ENCODE data around the gene CHRNE.
"Not testable (repeated sequence)": the region's sequence is repeated elsewhere in the genome, so short reads cannot be mapped to it uniquely, and the experiment has no call there.

Gene CHRNE

DNA sequence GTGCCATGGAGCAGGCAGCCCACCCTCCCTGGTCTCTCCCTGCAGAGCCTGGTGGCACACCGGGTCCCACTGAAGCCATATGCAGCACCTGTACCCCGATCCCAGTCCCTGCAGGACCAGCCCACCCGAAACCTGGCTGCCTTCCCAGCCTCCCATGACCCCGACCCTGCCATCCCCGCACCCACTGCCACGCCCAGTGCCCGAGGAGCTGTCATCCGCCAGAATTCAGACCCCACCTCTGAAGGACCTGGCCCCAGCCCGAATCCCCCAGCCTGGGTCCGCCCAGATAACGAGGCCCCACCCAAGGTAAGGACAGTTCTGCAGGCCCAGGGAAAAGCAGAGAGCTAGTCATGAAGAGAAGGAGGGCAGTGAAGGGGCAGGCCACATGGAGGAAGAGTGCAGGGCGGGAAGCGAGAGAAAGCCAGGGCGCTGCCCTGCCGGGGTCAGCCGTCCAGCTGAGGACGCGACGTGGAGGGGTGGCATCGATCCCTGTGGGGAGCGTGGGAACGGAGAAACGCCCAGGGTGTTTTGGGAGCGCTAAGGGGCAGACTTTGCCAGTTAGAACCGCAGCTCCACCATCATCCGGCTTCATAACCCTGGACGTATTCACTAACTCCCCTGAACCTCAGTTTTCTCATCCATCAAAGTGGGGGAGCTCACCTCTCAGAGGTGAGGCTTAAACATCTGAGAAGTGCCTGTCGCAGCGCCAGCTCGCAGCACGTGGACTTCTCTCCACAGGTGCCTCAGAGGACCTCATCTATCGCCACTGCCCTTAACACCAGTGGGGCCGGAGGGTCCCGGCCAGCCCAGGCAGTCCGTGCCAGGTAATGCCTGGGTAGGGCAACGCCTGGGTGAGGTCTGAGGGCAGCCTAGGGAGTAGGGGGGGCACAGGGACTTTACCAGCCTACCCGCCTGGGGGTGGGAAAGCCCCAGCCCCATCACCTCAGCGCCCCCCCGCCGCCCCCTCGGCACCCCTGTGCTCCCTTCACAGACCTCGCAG is 11.2 kb downstream of the CHRNE start:
- no peak for DNase-seq (ENCODE audit: low read depth, low spot score)

DNA sequence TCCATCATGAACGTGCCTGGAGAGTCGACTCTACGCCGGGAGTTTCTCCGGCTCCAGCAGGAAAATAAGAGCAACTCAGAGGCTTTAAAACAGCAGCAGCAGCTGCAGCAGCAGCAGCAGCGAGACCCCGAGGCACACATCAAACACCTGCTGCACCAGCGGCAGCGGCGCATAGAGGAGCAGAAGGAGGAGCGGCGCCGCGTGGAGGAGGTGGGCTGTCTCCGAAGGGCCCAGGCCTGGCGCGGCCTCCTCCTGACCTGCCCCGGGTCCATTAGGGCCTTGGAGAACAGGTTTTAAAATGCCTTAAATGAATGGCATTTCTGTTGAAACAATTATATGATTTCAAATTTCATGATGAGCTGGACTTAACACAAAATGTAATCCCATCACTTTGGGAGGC is 15.3 kb downstream of the CHRNE start:
- no peak for DNase-seq (ENCODE audit: low read depth, low spot score)

DNA sequence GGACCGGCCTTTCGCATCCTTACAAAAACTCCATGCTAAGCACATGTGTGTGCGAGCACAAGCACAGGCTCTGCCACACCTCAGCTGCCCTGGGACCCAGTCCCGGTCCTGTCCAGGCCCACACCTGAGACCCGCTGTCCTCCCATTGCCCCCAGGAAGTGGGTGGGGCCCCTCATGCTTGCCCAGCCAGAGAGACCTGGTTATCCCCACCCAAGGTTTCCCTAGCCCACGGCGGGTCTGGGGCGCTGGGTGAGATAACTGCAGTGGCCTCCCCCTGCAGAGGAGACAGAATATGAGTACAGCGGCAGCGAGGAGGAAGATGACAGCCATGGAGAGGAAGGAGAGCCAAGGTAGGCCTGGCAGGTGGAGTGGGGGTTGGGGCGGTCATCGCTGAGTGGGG is 16.1 kb downstream of the CHRNE start:
- DNase-seq (ENCODE audit: low read depth, low spot score), result no peak

DNA sequence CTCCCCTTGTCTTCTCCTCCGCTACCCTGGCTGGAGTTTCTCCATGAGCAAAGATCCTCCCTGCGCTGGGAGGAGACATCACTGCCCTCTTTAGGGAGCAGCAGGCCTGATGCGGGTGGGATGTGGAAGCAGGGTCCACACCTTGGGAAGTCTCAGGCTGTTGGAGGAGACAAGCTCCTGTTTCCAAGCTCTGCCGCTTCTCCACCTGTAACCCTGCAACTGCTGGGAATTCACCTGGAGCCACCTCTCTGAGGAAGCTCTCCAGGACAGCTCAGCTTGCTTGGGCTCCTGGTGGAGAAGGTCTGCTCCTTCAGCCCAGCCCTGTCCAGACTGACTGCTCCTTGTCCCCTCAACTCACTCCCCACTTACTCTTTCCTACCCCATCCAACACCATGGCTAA is 18.4 kb downstream of the CHRNE start:
- DNase-seq (ENCODE audit: low read depth, low spot score), result no peak

DNA sequence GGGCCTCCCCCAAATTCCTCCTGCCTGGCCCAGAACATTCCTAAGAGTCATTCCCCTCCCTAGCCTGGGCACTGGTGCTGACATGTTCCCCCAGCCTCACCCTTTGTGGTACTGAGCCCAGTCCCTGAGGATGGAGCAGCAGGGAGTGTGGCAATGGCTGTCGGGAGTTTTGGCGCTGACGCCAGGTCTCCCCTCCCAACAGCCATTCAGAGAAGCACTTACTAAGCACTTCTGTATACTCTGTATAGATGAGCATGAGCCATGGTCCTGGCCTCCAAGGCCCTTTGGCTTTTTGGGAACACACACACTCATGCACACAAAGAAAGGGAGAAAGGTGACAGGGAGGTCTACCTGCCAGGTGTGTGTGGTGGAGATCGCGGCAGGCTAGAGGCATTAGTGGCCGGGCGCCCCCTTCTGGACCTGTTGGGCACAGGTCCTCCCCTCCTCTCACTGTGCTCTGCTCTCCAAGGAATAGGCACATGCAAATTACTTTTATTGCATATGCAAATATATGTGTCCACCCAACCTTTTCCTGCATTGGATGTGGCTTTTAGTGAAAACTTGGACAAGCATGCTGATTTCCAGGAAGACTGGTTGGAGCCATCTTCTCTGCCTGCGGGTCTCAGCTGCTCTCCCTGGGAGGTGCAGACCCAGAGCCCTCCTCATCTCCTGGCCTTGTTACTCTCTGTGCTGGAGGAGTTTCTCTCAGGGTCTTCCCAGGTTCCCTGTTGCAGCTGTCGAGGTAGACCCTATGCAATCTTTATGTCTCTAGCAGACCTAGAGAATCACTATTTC is 20.9 kb downstream of the CHRNE start:
- peak; percentile 32 for DNase-seq (ENCODE audit: low read depth, low spot score)

GRCh38 chr17:4880857-4881256 is 22.0 kb downstream of the CHRNE start:
- DNase-seq (ENCODE audit: low read depth, low spot score), result no peak

DNA sequence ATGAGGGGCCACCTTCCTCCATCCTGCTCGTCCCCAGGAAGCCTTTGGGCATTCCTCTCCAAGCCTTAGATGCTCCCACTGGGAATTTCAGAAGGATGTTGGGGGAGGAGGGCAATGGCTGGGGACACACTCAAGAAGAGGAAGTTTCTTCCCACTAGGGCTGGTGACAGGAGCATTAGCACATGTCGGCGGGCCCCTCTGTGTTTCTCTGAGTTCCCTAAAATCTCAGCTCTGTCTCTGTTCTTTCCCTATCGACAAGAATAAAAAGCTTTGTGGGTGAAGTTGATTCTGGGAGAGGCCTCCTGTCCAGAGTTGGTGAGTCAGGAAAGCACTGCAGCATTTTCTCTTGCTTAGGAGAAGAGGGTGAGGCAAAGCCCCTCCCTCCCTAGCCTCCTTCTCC is 23.3 kb downstream of the CHRNE start:
- no peak for DNase-seq (ENCODE audit: low read depth, low spot score)

- DNase-seq (ENCODE audit: low read depth, low spot score), result no peak
Observed at GRCh38 chr17:4877089-4877488, 25.8 kb downstream of the CHRNE start.

GRCh38 chr17:4872786-4873185 is 30.1 kb downstream of the CHRNE start:
- no peak for DNase-seq (ENCODE audit: low read depth, low spot score)

GRCh38 chr17:4870855-4871254 is 32.0 kb downstream of the CHRNE start:
- no peak for DNase-seq (ENCODE audit: low read depth, low spot score)

DNA sequence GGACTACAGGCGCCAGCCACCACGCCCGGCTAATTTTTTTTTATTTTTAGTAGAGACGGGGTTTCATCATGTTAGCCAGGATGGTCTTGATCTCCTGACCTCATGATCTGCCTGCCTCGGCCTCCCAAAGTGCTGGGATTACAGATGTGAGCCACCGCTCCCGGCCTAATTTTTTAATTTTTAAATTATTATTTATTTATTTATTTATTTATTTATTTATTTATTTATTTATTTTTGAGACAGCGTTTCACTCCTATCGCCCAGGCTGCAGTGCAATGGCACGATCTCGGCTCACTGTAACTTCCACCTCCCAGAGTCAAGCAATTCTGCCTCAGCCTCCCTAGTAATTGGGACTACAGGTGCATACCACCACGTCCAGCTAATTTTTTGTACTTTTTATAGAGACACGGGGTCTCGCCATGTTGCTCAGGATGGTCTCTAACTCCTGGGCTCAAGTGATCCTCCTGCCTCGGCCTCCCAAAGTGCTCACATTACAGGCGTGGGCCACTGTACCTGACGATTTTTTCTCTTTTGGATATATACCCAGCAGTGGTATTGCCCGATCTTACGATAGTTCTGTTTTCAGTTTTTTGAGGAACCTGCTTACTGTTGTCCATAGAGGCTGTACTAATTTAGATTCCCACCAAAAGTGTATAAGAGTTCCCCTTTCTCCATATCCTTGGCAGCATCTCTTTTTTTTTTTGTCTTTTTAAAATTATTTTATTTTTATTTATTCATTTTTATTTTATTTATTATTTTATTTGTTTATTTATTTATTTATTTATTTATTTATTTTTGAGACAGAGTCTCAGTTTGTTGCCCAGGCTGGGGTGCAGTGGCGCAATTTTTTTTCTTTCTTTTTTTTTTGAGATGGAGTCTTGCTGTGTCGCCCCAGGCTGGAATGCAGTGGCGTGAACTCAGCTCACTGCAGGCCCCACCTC is 33.6 kb downstream of the CHRNE start:
- DNase-seq (ENCODE audit: low read depth, low spot score), result not testable (repeated sequence)

- DNase-seq (ENCODE audit: low read depth, low spot score), result not testable (repeated sequence)
Observed at GRCh38 chr17:4867535-4867934, 35.4 kb downstream of the CHRNE start.

- no peak for DNase-seq (ENCODE audit: low read depth, low spot score)
Observed at GRCh38 chr17:4863321-4863720, 39.6 kb downstream of the CHRNE start.

GRCh38 chr17:4862720-4863119 is 40.2 kb downstream of the CHRNE start:
- DNase-seq (ENCODE audit: low read depth, low spot score), result no peak

- DNase-seq (ENCODE audit: low read depth, low spot score), result no peak
Observed at GRCh38 chr17:4861052-4861451, 41.8 kb downstream of the CHRNE start.

- DNase-seq (ENCODE audit: low read depth, low spot score), result no peak
Observed at GRCh38 chr17:4860651-4861050, 42.2 kb downstream of the CHRNE start.

DNA sequence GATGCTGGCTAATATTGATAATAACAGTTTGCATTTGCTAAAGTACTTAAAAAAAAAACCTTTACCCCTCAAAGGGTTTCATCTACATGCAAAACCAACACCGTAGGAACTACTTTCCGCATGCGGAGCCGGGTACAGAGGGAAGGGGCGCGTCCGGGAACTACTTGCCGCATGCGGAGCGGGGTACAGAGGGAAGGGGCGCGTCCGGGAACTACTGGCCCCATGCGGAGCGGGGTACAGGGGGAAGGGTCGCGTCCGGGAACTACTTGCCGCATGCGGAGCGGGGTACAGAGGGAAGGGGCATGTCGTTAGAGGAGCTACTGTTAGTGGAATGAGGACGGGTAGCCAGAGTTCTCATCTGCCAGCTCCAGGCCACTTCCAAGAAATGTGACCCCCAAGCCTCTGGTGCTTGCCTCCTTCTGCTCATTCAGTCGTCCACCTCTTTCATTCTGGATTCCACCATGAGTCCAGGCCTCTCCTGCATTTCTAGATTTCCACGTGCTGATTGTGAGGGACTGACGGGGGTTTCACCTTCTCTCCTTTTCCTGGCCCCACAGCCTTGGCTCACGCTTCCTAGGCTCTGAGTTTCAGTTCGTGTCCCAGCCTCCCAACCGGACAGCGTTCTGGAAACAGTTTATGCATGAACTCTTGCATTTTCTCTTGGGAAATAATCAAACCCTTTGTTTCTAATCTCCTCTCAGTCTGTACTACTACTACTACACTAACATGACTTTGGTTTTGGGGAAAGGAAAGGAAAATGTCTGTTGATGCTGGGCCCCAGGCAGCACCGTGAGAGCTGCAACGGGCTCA is 42.9 kb downstream of the CHRNE start:
- no peak for DNase-seq (ENCODE audit: low read depth, low spot score)

DNA sequence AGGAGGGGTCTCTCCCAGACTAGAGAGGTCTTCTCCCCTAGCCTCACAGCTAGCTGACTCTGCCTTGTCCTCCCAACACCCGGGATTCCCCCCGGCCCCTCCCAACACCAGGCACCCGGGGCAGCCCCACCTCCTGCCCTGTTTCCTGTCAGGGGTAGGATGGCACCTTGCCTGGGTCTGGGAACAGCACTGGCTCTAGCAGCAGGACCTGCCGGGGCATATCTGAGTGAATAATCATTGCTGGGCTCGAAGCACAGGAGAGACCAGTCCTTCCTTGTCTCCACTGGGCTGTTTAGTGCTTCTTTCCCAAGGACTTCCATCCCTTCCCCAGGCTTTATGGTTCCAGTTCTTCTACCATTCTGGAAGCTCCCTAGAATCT is 44.0 kb downstream of the CHRNE start:
- no peak for DNase-seq (ENCODE audit: low read depth, low spot score)

DNA sequence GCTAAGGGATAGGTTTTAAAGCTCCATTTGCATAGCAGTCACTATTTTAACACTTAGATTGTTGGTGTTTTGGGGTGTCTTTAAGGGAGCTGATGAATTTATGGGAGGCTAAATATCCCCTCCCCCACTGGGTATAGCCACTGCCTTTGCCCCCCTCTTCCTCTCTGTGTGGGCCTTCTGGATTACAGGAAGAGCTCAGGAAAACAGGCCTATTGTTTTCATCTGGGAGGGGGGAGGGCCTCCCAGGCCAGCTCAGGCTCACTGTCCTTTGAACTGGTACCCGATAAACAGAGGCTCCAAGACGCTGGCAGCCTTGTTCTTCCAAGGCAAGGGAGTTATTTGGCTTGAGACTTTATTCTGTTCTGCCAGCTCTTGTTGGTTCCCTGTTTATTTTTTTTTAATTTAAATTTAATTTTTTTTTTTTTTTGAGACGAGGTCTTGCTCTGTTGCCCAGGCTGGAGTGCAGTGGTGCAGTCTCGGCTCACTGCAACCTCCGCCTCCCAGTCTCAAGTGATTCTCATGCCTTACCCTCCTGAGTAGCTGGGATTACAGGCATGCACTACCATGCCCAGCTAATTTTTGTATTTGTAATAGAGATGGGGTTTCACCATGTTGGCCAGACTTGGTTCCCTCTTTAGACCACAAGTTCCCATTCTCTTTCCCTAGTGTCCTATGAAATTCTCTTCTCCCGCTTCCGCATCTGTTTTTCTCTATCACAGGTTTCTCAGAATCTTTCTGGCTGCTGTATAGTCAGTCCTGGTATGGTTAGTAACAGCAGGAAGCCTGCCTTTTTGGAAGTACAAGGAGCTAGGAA is 44.6 kb downstream of the CHRNE start:
- DNase-seq (ENCODE audit: low read depth, low spot score), result no peak

- not testable (repeated sequence) for DNase-seq (ENCODE audit: low read depth, low spot score)
Observed at GRCh38 chr17:4857347-4857746, 45.6 kb downstream of the CHRNE start.

Data from activated naive CD8-positive, alpha-beta T cell treated with anti-CD3 and anti-CD28 coated beads, Interleukin-2, amount 50 U/mL, for 16 hours (primary cell).